Endothelial cell of umbilical vein (primary cell): ENCODE data around the gene FRMD5.

Experiments used
- EZH2 ChIP-seq: IDR thresholded peaks from 2 replicates; pipeline ENCODE4 v1.6.1; 2012; ENCODE audit warnings: borderline replicate concordance, low read depth, mild to moderate bottlenecking, moderate library complexity, low read length, inconsistent platforms; ENCODE audit not compliant: severe bottlenecking
- FOS ChIP-seq: IDR thresholded peaks from 2 replicates; pipeline ENCODE4 v1.6.1; 2011; ENCODE audit warnings: mild to moderate bottlenecking, low read length, moderate library complexity, borderline replicate concordance; ENCODE audit not compliant: insufficient read depth
- POLR2A ChIP-seq: IDR thresholded peaks from 2 replicates; pipeline ENCODE4 v1.6.1; 2012; ENCODE audit warnings: low read depth, mild to moderate bottlenecking, control low read depth, low read length
- POLR2AphosphoS5 ChIP-seq: IDR thresholded peaks from 2 replicates; pipeline ENCODE4 v1.6.1; 2012; ENCODE audit warnings: low read depth, mild to moderate bottlenecking, control low read depth, low read length, moderate library complexity; ENCODE audit not compliant: insufficient read depth
- TF ChIP-seq, protein P1 (sequence below), 2 donors: IDR thresholded peaks; 1 replicate in 1 of 2; 2 replicates in 1 of 2; pipeline ENCODE4 v1.5.1; 2011; ENCODE audit warnings: low read length in 2 of 2, mild to moderate bottlenecking in 2 of 2, moderate library complexity in 2 of 2, control low read depth in 1 of 2, inconsistent platforms in 1 of 2, low read depth in 1 of 2; ENCODE audit not compliant: insufficient read depth in 1 of 2; ENCODE audit errors: extremely low read depth in 1 of 2
- TF ChIP-seq, protein P2 (sequence below): IDR thresholded peaks from 2 replicates; pipeline ENCODE4 v1.6.1; 2011; ENCODE audit not compliant: insufficient read depth, insufficient read length

GRCh38 chr15:44038755-44039191, 156.3 kb downstream of the FRMD5 start:
- TF ChIP-seq, protein P1, sequence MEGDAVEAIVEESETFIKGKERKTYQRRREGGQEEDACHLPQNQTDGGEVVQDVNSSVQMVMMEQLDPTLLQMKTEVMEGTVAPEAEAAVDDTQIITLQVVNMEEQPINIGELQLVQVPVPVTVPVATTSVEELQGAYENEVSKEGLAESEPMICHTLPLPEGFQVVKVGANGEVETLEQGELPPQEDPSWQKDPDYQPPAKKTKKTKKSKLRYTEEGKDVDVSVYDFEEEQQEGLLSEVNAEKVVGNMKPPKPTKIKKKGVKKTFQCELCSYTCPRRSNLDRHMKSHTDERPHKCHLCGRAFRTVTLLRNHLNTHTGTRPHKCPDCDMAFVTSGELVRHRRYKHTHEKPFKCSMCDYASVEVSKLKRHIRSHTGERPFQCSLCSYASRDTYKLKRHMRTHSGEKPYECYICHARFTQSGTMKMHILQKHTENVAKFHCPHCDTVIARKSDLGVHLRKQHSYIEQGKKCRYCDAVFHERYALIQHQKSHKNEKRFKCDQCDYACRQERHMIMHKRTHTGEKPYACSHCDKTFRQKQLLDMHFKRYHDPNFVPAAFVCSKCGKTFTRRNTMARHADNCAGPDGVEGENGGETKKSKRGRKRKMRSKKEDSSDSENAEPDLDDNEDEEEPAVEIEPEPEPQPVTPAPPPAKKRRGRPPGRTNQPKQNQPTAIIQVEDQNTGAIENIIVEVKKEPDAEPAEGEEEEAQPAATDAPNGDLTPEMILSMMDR (IDR thresholded peaks at IDR 0.05; ENCODE audit: extremely low read depth in 1 of 2, insufficient read depth in 1 of 2, low read depth in 1 of 2, low read length in 2 of 2) = no peak
- TF ChIP-seq POLR2A = no peak
- TF ChIP-seq EZH2 = no peak
- TF ChIP-seq, protein P2, sequence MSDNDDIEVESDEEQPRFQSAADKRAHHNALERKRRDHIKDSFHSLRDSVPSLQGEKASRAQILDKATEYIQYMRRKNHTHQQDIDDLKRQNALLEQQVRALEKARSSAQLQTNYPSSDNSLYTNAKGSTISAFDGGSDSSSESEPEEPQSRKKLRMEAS = no peak
- TF ChIP-seq FOS = no peak
- no peak for TF ChIP-seq POLR2AphosphoS5
